Endothelial cell of umbilical vein (primary cell): ENCODE measurements around the gene TMEM161A.

Experiments used
- EZH2 ChIP-seq: IDR thresholded peaks from 2 replicates; pipeline ENCODE4 v1.6.1; 2012; ENCODE audit warnings: borderline replicate concordance, low read depth, mild to moderate bottlenecking, moderate library complexity, low read length, inconsistent platforms; ENCODE audit not compliant: severe bottlenecking
- JUN ChIP-seq: IDR thresholded peaks from 2 replicates; pipeline ENCODE4 v1.6.1; 2011; ENCODE audit warnings: borderline replicate concordance, low read depth; ENCODE audit not compliant: insufficient read length, insufficient read depth
- MYC ChIP-seq: IDR thresholded peaks from one replicate; pipeline ENCODE4 v1.6.1; 2011; ENCODE audit warnings: mild to moderate bottlenecking, low read depth, low read length
- POLR2A ChIP-seq: IDR thresholded peaks from 2 replicates; pipeline ENCODE4 v1.6.1; 2012; ENCODE audit warnings: low read depth, mild to moderate bottlenecking, control low read depth, low read length
- POLR2AphosphoS5 ChIP-seq: IDR thresholded peaks from 2 replicates; pipeline ENCODE4 v1.6.1; 2012; ENCODE audit warnings: low read depth, mild to moderate bottlenecking, control low read depth, low read length, moderate library complexity; ENCODE audit not compliant: insufficient read depth
- TF ChIP-seq, protein P1 (sequence below): IDR thresholded peaks from 2 replicates; pipeline ENCODE4 v1.6.1; 2011; ENCODE audit not compliant: insufficient read depth, insufficient read length
- TF ChIP-seq, protein P2 (sequence below), 2 donors: IDR thresholded peaks; 1 replicate in 1 of 2; 2 replicates in 1 of 2; pipeline ENCODE4 v1.5.1; 2011; ENCODE audit warnings: low read length in 2 of 2, mild to moderate bottlenecking in 2 of 2, moderate library complexity in 2 of 2, control low read depth in 1 of 2, inconsistent platforms in 1 of 2, low read depth in 1 of 2; ENCODE audit not compliant: insufficient read depth in 1 of 2; ENCODE audit errors: extremely low read depth in 1 of 2

DNA sequence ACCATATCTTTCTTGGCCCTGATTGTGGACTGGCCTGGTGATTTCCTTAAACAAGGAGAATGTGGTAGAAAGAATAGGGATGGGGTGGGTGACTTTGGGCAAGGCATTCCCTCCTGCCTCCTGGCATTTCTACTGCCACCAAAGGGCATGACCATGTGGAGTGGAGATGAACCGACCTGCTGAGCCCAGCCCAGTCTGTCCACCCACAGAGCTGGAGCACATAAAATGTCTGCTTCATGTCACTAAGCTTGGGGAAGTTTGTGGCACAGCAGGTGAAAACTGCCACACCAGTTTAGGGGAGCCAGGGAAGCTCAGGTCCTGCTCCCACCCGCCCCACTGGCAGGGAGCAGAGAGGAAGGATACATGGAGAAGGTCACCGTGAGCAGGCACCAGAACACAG is 6.3 kb downstream of the TMEM161A start:
- TF ChIP-seq, protein P1, sequence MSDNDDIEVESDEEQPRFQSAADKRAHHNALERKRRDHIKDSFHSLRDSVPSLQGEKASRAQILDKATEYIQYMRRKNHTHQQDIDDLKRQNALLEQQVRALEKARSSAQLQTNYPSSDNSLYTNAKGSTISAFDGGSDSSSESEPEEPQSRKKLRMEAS, result no peak
- TF ChIP-seq POLR2A (no peak), POLR2AphosphoS5 (no peak), JUN (no peak), EZH2 (no peak), MYC (no peak)
- TF ChIP-seq, protein P2, sequence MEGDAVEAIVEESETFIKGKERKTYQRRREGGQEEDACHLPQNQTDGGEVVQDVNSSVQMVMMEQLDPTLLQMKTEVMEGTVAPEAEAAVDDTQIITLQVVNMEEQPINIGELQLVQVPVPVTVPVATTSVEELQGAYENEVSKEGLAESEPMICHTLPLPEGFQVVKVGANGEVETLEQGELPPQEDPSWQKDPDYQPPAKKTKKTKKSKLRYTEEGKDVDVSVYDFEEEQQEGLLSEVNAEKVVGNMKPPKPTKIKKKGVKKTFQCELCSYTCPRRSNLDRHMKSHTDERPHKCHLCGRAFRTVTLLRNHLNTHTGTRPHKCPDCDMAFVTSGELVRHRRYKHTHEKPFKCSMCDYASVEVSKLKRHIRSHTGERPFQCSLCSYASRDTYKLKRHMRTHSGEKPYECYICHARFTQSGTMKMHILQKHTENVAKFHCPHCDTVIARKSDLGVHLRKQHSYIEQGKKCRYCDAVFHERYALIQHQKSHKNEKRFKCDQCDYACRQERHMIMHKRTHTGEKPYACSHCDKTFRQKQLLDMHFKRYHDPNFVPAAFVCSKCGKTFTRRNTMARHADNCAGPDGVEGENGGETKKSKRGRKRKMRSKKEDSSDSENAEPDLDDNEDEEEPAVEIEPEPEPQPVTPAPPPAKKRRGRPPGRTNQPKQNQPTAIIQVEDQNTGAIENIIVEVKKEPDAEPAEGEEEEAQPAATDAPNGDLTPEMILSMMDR (IDR thresholded peaks at IDR 0.05; ENCODE audit: extremely low read depth in 1 of 2, insufficient read depth in 1 of 2, low read depth in 1 of 2, low read length in 2 of 2), result no peak
